ENCODE data around the gene SPRED3. TPM values are rescaled to one million over a fixed set of nuclear protein-coding genes. Genes with fewer than 3 reads are reported as not detected.
A peak's percentile ranks its signal among the peaks of the same experiment; 100 is the strongest.
"Not testable (repeated sequence)": the region's sequence is repeated elsewhere in the genome, so short reads cannot be mapped to it uniquely, and the experiment has no call there.

SPRED3 gene
- total RNA-seq, 1 experiment from 2014 or later: 3.5 TPM

GRCh38 chr19:38409631-38410133 is 21.2 kb downstream of the SPRED3 start:
- H3K36me3 Mint-ChIP-seq (ENCODE audit: insufficient read depth, unreplicated experiment): peaks cover 14% of the 10 kb centered on the region
- no peak for DNase-seq
- no peaks in the 10 kb centered on the region for H3K27me3 ChIP-seq (replicated peaks; ENCODE audit: control insufficient read depth, insufficient read depth, low read length)
- ChIA-PET POLR2A (no interaction called here), CTCF (no interaction called here)
- H3K27ac Mint-ChIP-seq (ENCODE audit: unreplicated experiment): peak overlapping the region; percentile 26
- peaks cover 17% of the 10 kb centered on the region for H3K4me1 ChIP-seq
- peaks cover 6% of the 10 kb centered on the region for H3K4me1 Mint-ChIP-seq (ENCODE audit: low read depth, unreplicated experiment)
- no peak overlapping the region for H3K4me3 Mint-ChIP-seq (ENCODE audit: unreplicated experiment)
- no peaks in the 10 kb centered on the region for H3K9me3 Mint-ChIP-seq (ENCODE audit: unreplicated experiment)
- BruUV-seq (replicated peaks): no TSS peak
- no peak overlapping the region for H3K4me3 ChIP-seq (ENCODE audit: low read depth, low read length)
- no peak for TF ChIP-seq CTCF (IDR thresholded peaks at IDR 0.05; ENCODE audit: insufficient read depth in 1 of 2, low read depth in 1 of 2, low read length in 1 of 2, severe bottlenecking in 1 of 2, unreplicated experiment in 1 of 2)
- H3K36me3 ChIP-seq (ENCODE audit: control insufficient read depth, insufficient read depth, low read length): no peaks in the 10 kb centered on the region
- H3K9me3 ChIP-seq: no peaks in the 10 kb centered on the region
- H3K27me3 Mint-ChIP-seq (ENCODE audit: insufficient read depth, unreplicated experiment): no peaks in the 10 kb centered on the region
- intact Hi-C loops (cut with micrococcal nuclease; ENCODE audit: unreplicated experiment): no loop called here

DNA sequence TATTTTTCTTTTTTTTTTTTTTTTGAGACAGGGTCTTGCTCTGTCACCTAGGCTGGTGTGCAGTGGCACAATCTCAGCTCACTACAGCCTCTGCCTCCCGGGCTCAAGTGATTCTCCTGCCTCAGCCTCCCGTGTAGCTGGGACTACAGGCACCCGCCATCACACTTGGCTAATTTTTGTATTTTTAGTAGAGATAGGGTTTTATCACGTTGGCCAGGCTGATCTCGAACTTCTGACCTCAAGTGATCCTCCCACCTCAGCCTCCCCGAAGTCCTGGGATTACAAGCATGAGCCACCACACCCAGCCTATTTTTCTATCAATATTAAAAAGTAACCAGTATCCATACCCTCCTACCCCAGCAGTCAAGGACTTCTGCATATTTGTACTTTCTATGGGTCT is 21.9 kb downstream of the SPRED3 start:
- H3K4me1 Mint-ChIP-seq (ENCODE audit: low read depth, unreplicated experiment); H3K27me3 Mint-ChIP-seq (ENCODE audit: insufficient read depth, unreplicated experiment); DNase-seq; H3K27me3 ChIP-seq (replicated peaks; ENCODE audit: control insufficient read depth, insufficient read depth, low read length); H3K9me3 ChIP-seq; H3K27ac Mint-ChIP-seq (ENCODE audit: unreplicated experiment); H3K36me3 ChIP-seq (ENCODE audit: control insufficient read depth, insufficient read depth, low read length); H3K9me3 Mint-ChIP-seq (ENCODE audit: unreplicated experiment); BruUV-seq (replicated peaks); H3K4me3 ChIP-seq (ENCODE audit: low read depth, low read length); H3K4me3 Mint-ChIP-seq (ENCODE audit: unreplicated experiment); POLR2A ChIA-PET; intact Hi-C loops (cut with micrococcal nuclease; ENCODE audit: unreplicated experiment): not testable (repeated sequence)
- peaks cover 17% of the 10 kb centered on the region for H3K4me1 ChIP-seq
- CTCF ChIA-PET: interaction anchor here (0.6 kb wide), 1 partner anchor 176 kb away, joined by 3 read pairs; no protein-coding TSS in a partner anchor
- peaks cover 14% of the 10 kb centered on the region for H3K36me3 Mint-ChIP-seq (ENCODE audit: insufficient read depth, unreplicated experiment)

- DNase-seq: no peak
- Mint-ChIP-seq H3K27me3 (ENCODE audit: insufficient read depth, unreplicated experiment) (no peaks in the 10 kb centered on the region), H3K27ac (ENCODE audit: unreplicated experiment) (peak overlapping the region; percentile 29), H3K4me3 (ENCODE audit: unreplicated experiment) (no peak overlapping the region), H3K36me3 (ENCODE audit: insufficient read depth, unreplicated experiment) (peaks cover 14% of the 10 kb centered on the region), H3K4me1 (ENCODE audit: low read depth, unreplicated experiment) (peaks cover 6% of the 10 kb centered on the region), H3K9me3 (ENCODE audit: unreplicated experiment) (no peaks in the 10 kb centered on the region)
- ChIA-PET CTCF (interaction anchor here (0.6 to 5.2 kb wide), 2 partner anchors 8 to 136 kb away, joined by 3 to 22 read pairs; partner anchors contain the start of gene FAM98C), POLR2A (no interaction called here)
- intact Hi-C loops (cut with micrococcal nuclease; ENCODE audit: unreplicated experiment): no loop called here
- no peaks in the 10 kb centered on the region for H3K9me3 ChIP-seq
- H3K4me3 ChIP-seq (ENCODE audit: low read depth, low read length): no peak overlapping the region
- peaks cover 17% of the 10 kb centered on the region for H3K4me1 ChIP-seq
- BruUV-seq (replicated peaks): no TSS peak
- H3K36me3 ChIP-seq (ENCODE audit: control insufficient read depth, insufficient read depth, low read length): no peaks in the 10 kb centered on the region
- no peak for TF ChIP-seq CTCF (IDR thresholded peaks at IDR 0.05; ENCODE audit: insufficient read depth in 1 of 2, low read depth in 1 of 2, low read length in 1 of 2, severe bottlenecking in 1 of 2, unreplicated experiment in 1 of 2)
- H3K27me3 ChIP-seq (replicated peaks; ENCODE audit: control insufficient read depth, insufficient read depth, low read length): no peaks in the 10 kb centered on the region
These were observed 22.7 kb downstream of the SPRED3 start for GRCh38 chr19:38411041-38411712.

GRCh38 chr19:38411898-38412297 is 23.4 kb downstream of the SPRED3 start:
- H3K9me3 ChIP-seq; H3K4me3 Mint-ChIP-seq (ENCODE audit: unreplicated experiment); H3K27ac Mint-ChIP-seq (ENCODE audit: unreplicated experiment); DNase-seq; H3K9me3 Mint-ChIP-seq (ENCODE audit: unreplicated experiment); intact Hi-C loops (cut with micrococcal nuclease; ENCODE audit: unreplicated experiment); H3K4me3 ChIP-seq (ENCODE audit: low read depth, low read length); H3K4me1 Mint-ChIP-seq (ENCODE audit: low read depth, unreplicated experiment); H3K36me3 ChIP-seq (ENCODE audit: control insufficient read depth, insufficient read depth, low read length); H3K27me3 Mint-ChIP-seq (ENCODE audit: insufficient read depth, unreplicated experiment); POLR2A ChIA-PET; BruUV-seq (replicated peaks); H3K27me3 ChIP-seq (replicated peaks; ENCODE audit: control insufficient read depth, insufficient read depth, low read length): not testable (repeated sequence)
- CTCF ChIA-PET: interaction anchor here (5.2 kb wide), 1 partner anchor 9 kb away, joined by 22 read pairs; the partner anchor contains the start of gene FAM98C
- peaks cover 12% of the 10 kb centered on the region for H3K36me3 Mint-ChIP-seq (ENCODE audit: insufficient read depth, unreplicated experiment)
- peaks cover 17% of the 10 kb centered on the region for H3K4me1 ChIP-seq
